HepG2 (cell line): ENCODE measurements around the gene HMCN1.

Source experiments
- CTCF ChIP-seq: sonication (generic); formaldehyde crosslinking; IDR thresholded peaks from 2 replicates; pipeline ENCODE4 v1.5.0; 2020; ENCODE audit warnings: mild to moderate bottlenecking, missing genetic modification reagents, moderate library complexity
- SMARCC2 ChIP-seq: fragments of 450-650 bp; IDR thresholded peaks from 2 replicates; pipeline ENCODE4 v1.6.1; 2017; ENCODE audit warnings: antibody characterized with exemption, mild to moderate bottlenecking

GRCh38 chr1:186165303-186165702 lies 431.1 kb downstream of the HMCN1 start:
- no peak for TF ChIP-seq SMARCC2
- TF ChIP-seq CTCF (CRISPR knock-in tag), result no peak
